GM21717 (cell line): Measurements from ENCODE around the gene C1QA.

Experiments used
- ATAC-seq: cut with Tn5 transposase; IDR thresholded peaks from one replicate; pipeline ENCODE4 v1.9.1; 2021; ENCODE audit warnings: mild to moderate bottlenecking, moderate library complexity; ENCODE audit not compliant: unreplicated experiment

The C1QA gene

GRCh38 chr1:22612671-22613571, 23.5 kb upstream of the C1QA start:
- no peak for ATAC-seq

- ATAC-seq, result no peak
Observed at GRCh38 chr1:22613572-22613918, 22.9 kb upstream of the C1QA start.

- ATAC-seq, result no peak
Observed at GRCh38 chr1:22613951-22614350, 22.5 kb upstream of the C1QA start.

GRCh38 chr1:22615886-22616285, 20.5 kb upstream of the C1QA start:
- no peak for ATAC-seq

GRCh38 chr1:22616571-22616970, 19.9 kb upstream of the C1QA start:
- no peak for ATAC-seq

GRCh38 chr1:22618056-22618455, 18.4 kb upstream of the C1QA start:
- ATAC-seq, result no peak

- no peak for ATAC-seq
Observed at GRCh38 chr1:22619252-22619651, 17.2 kb upstream of the C1QA start.

- ATAC-seq, result no peak
Observed at GRCh38 chr1:22619798-22620197, 16.6 kb upstream of the C1QA start.

- no peak for ATAC-seq
Observed at GRCh38 chr1:22621761-22622160, 14.7 kb upstream of the C1QA start.

- ATAC-seq, result no peak
Observed at GRCh38 chr1:22625262-22625925, 11.0 kb upstream of the C1QA start.

- no peak for ATAC-seq
Observed at GRCh38 chr1:22626237-22627157, 9.9 kb upstream of the C1QA start.

GRCh38 chr1:22627331-22627730, 9.1 kb upstream of the C1QA start:
- no peak for ATAC-seq

GRCh38 chr1:22628698-22629444, 7.6 kb upstream of the C1QA start:
- no peak for ATAC-seq

- no peak for ATAC-seq
Observed at GRCh38 chr1:22629886-22630285, 6.5 kb upstream of the C1QA start.

- ATAC-seq, result no peak
Observed at GRCh38 chr1:22633697-22634463, 2.5 kb upstream of the C1QA start.

- no peak for ATAC-seq
Observed at GRCh38 chr1:22635436-22635835, 992 bp upstream of the C1QA start.

- no peak for ATAC-seq
Observed at GRCh38 chr1:22636927-22637326, 499 bp downstream of the C1QA start.

GRCh38 chr1:22637907-22638445, 1.5 kb downstream of the C1QA start:
- ATAC-seq, result no peak

- ATAC-seq, result no peak
Observed at GRCh38 chr1:22638476-22639234, 2.2 kb downstream of the C1QA start.
